A549 (cell line): ENCODE results near the gene CES4A. TPM values are rescaled to one million over a fixed set of nuclear protein-coding genes. Genes with fewer than 3 reads are reported as not detected.

Experiments used
- ATAC-seq, 2 experiments: fragments of 200-7000 bp in 1 of 2; fragments of >200 bp in 1 of 2; cut with Nextera tagmentation in 1 of 2; cut with Tn5 transposase in 1 of 2; 3 replicates each; pipeline versions ENCODE4 v1.8.0 to v1.9.1; 2018 to 2020; ENCODE audit warnings: mild to moderate bottlenecking in 1 of 2, moderate library complexity in 1 of 2
- CTCF ChIA-PET: fragments of 300-600 bp; sonication (Branson Sonifier 250); formaldehyde crosslinking; extraction: SDS; loops from one replicate; lab custom pipeline; 2021; ENCODE audit warnings: antibody characterized with exemption, inconsistent platforms; lab: Yijun Ruan, JAX
- POLR2A ChIA-PET: fragments of 350-600 bp; formaldehyde crosslinking; extraction: SDS; loops from one replicate; lab custom pipeline; 2021; ENCODE audit warnings: antibody characterized with exemption, inconsistent platforms; lab: Yijun Ruan, JAX
- DNase-seq, 2 experiments: peaks; one replicate each; pipeline versions ENCODE4 v3.0.0 to v3.0.0-alpha.2; 2011 to 2016; ENCODE audit warnings: low read depth in 1 of 2, low spot score in 1 of 2
- FAIRE-seq: peaks from 2 replicates; lab custom pipeline; 2011; peaks lifted over from hg19 to GRCh38; lab: Jason Lieb, UNC
- H3K27ac ChIP-seq, 2 experiments: fragments of >200 bp; sonication (Bioruptor Twin); formaldehyde crosslinking; 3 replicates each; pipeline ENCODE4 v1.5.1; 2016 to 2017
- H3K4me1 ChIP-seq: fragments of >200 bp; sonication (Bioruptor Twin); formaldehyde crosslinking; 3 replicates; pipeline ENCODE4 v1.6.1; 2016
- H3K4me2 ChIP-seq: fragments of >200 bp; sonication (Bioruptor Twin); formaldehyde crosslinking; 3 replicates; pipeline ENCODE4 v1.6.1; 2016
- H3K4me3 ChIP-seq: fragments of >200 bp; sonication (Bioruptor Twin); formaldehyde crosslinking; 3 replicates; pipeline ENCODE4 v1.5.1; 2016
- H3K9me3 ChIP-seq: fragments of >200 bp; sonication (Bioruptor Twin); formaldehyde crosslinking; 3 replicates; pipeline ENCODE4 v1.6.1; 2016
- BHLHE40 ChIP-seq: IDR thresholded peaks from 2 replicates; pipeline ENCODE4 v1.6.1; 2012; ENCODE audit warnings: low read depth, low read length, inconsistent platforms
- CHD4 ChIP-seq: fragments of 200-600 bp; sonication (generic); IDR thresholded peaks from 2 replicates; pipeline ENCODE4 v1.6.1; 2016; ENCODE audit warnings: antibody characterized with exemption, mild to moderate bottlenecking, borderline replicate concordance
- HDAC2 ChIP-seq: fragments of 200-600 bp; sonication (generic); IDR thresholded peaks from 2 replicates; pipeline ENCODE4 v1.6.1; 2016
- HOXB5 ChIP-seq: fragments of 250-450 bp; sonication (Bioruptor Pico); IDR thresholded peaks from 2 replicates; pipeline ENCODE4 v1.5.0; 2020; ENCODE audit warnings: mild to moderate bottlenecking, moderate library complexity
- JUN ChIP-seq, 2 experiments: fragments of >200 bp; sonication (Bioruptor Twin); formaldehyde crosslinking; IDR thresholded peaks; 2 replicates in 1 of 2; 3 replicates in 1 of 2; pipeline ENCODE4 v1.6.1; 2016 to 2017
- JUNB ChIP-seq: fragments of >200 bp; sonication (Bioruptor Twin); formaldehyde crosslinking; IDR thresholded peaks from 2 replicates; pipeline ENCODE4 v1.6.1; 2016
- KDM5A ChIP-seq: fragments of 200-600 bp; sonication (generic); IDR thresholded peaks from 2 replicates; pipeline ENCODE4 v1.6.1; 2016; ENCODE audit warnings: antibody characterized with exemption, mild to moderate bottlenecking
- MAFK ChIP-seq: fragments of 450-650 bp; IDR thresholded peaks from 2 replicates; pipeline ENCODE4 v1.6.1; 2014; ENCODE audit not compliant: partially characterized antibody
- MAZ ChIP-seq: fragments of 150-350 bp; IDR thresholded peaks from 2 replicates; pipeline ENCODE4 v1.6.1; 2014; ENCODE audit warnings: antibody characterized with exemption, low read depth, low read length, borderline replicate concordance
- NPAS2 ChIP-seq: fragments of 250-450 bp; sonication (Bioruptor Pico); IDR thresholded peaks from 2 replicates; pipeline ENCODE4 v1.8.0; 2022; ENCODE audit warnings: mild to moderate bottlenecking, moderate library complexity, borderline replicate concordance
- RAD21 ChIP-seq, 2 experiments: fragments of >200 bp in 1 of 2; sonication (Bioruptor Twin) in 1 of 2; formaldehyde crosslinking in 1 of 2; IDR thresholded peaks in 1 of 2; conservative IDR thresholded peaks in 1 of 2; 2 replicates in 1 of 2; 3 replicates in 1 of 2; pipeline ENCODE4 v1.6.1; 2012 to 2018; ENCODE audit warnings: inconsistent platforms in 1 of 2
- SREBF2 ChIP-seq: fragments of 450-650 bp; IDR thresholded peaks from 2 replicates; pipeline ENCODE4 v1.6.1; 2014; ENCODE audit warnings: mild to moderate bottlenecking, moderate library complexity
- TFCP2L1 ChIP-seq: fragments of 250-450 bp; sonication (Bioruptor Pico); IDR thresholded peaks from 2 replicates; pipeline ENCODE4 v1.5.0; 2021; ENCODE audit warnings: mild to moderate bottlenecking
- ZFP36 ChIP-seq: fragments of 450-650 bp; IDR thresholded peaks from 2 replicates; pipeline ENCODE4 v1.6.1; 2014; ENCODE audit warnings: borderline replicate concordance; ENCODE audit not compliant: partially characterized antibody
- ZNF302 ChIP-seq: fragments of 250-450 bp; sonication (Bioruptor Pico); IDR thresholded peaks from 2 replicates; pipeline ENCODE4 v1.9.0; 2021; ENCODE audit warnings: inconsistent platforms, mild to moderate bottlenecking, moderate library complexity
- WGBS: methylation state at CpG from one replicate; pipeline ENCODE4 v1.1.6; 2017; ENCODE audit errors: missing lambda C conversion rate; 5-methylcytosine and 5-hydroxymethylcytosine counted together
- polyA plus RNA-seq, 4 experiments: library from polyadenylated mRNA; depleted of rRNA in 3 of 4; stranded (reverse); fragments of >200 nt; fragmentation: RNase III in 1 of 4; extraction: RNeasy Plus Mini Kit Qiagen cat#74134 plus additional on column Dnase treatment in 1 of 4; gene quantifications; 2 replicates in 3 of 4; 3 replicates in 1 of 4; pipeline ENCODE4 v1.2.3, GENCODE V29; 2011 to 2017
- TF ChIP-seq, protein P1 (sequence below): fragments of >200 bp; sonication (Bioruptor Twin); formaldehyde crosslinking; IDR thresholded peaks from 3 replicates; pipeline ENCODE4 v1.6.1; 2016
- TF ChIP-seq, protein P2 (sequence below): fragments of >200 bp; sonication (Bioruptor Twin); formaldehyde crosslinking; IDR thresholded peaks from 3 replicates; pipeline ENCODE4 v1.5.1; 2016
- TF ChIP-seq, protein P3 (sequence below): IDR thresholded peaks from 2 replicates; pipeline ENCODE4 v1.6.1; 2012
- TF ChIP-seq, protein P4 (sequence below): fragments of 250-450 bp; sonication (Bioruptor Pico); IDR thresholded peaks from 2 replicates; pipeline ENCODE4 v1.5.0; 2021; ENCODE audit warnings: mild to moderate bottlenecking, moderate library complexity, borderline replicate concordance
- TF ChIP-seq, protein P5 (sequence below): IDR thresholded peaks from 2 replicates; pipeline ENCODE4 v1.6.1; 2012; ENCODE audit warnings: low read depth, borderline replicate concordance

CES4A gene
- polyA plus RNA-seq, 2 of the 4 experiments (the other 2 are of a cell fraction) = 2.8 to 3.5 TPM

DNA sequence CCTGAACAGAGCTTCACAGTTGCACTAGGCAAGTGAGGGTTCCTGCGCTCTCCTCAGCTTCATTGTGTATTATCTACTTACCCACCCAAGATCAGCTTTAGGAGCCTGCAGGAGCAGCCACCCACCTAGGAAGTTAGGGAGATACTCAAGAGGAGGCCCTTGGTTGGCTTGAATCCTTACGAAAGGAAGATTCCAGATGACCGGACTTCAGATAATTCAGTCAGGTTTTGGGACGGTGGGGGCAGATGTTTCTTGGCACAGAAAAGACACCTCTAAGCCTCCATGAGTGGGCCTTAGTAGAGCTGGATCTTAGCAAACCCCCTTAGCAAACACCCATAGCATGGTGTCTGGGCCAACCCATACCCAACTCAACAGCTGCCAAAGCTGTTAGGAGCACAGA lies 38.2 kb downstream of the CES4A start (continued):
- TF ChIP-seq, protein P1, sequence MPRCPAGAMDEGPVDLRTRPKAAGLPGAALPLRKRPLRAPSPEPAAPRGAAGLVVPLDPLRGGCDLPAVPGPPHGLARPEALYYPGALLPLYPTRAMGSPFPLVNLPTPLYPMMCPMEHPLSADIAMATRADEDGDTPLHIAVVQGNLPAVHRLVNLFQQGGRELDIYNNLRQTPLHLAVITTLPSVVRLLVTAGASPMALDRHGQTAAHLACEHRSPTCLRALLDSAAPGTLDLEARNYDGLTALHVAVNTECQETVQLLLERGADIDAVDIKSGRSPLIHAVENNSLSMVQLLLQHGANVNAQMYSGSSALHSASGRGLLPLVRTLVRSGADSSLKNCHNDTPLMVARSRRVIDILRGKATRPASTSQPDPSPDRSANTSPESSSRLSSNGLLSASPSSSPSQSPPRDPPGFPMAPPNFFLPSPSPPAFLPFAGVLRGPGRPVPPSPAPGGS = no peak
- no peak for TF ChIP-seq BHLHE40
- TF ChIP-seq, all 56 proteins: peak for 0

DNA sequence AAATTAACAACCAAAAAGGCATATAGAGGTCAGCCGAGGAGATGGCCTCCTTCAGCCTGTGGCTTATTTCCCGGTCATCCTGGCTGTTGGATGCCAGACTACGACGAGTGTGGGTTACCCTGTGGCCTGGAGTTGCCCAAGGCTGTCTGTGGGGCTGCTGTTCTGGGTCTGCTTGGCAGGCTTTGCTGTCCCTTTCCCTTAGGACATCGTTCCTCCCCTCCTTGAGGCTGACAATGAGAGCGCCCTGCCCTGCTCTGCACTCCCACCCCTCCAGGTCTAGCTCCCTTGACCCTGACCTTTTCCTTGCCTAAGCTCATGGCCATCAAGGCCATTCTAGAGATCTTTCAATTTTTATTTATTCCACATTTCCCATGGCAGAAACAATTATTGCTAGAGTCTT lies 38.7 kb downstream of the CES4A start:
- FAIRE-seq = no peak
- CTCF ChIA-PET = interaction anchor here (0.9 to 3.9 kb wide), 10 partner anchors 10 to 158 kb away, joined by 3 to 47 read pairs (median 4); no protein-coding TSS in a partner anchor
- H3K4me2 ChIP-seq = no peak overlapping the region
- TF ChIP-seq JUN (IDR thresholded peaks at IDR 0.05) = no peak
- TF ChIP-seq, all 56 proteins: peak for 0
- POLR2A ChIA-PET = interaction anchor here (2.1 kb wide), 1 partner anchor 9 kb away, joined by 6 read pairs; no protein-coding TSS in a partner anchor
- WGBS = 93% methylated on average over 6 of the region's 6 CpGs
- no peak overlapping the region for H3K4me3 ChIP-seq
- no peaks in the 10 kb centered on the region for H3K9me3 ChIP-seq
- ATAC-seq = no peak
- DNase-seq = no peak
- no peak overlapping the region for H3K27ac ChIP-seq
- H3K4me1 ChIP-seq = peaks cover 16% of the 10 kb centered on the region

DNA sequence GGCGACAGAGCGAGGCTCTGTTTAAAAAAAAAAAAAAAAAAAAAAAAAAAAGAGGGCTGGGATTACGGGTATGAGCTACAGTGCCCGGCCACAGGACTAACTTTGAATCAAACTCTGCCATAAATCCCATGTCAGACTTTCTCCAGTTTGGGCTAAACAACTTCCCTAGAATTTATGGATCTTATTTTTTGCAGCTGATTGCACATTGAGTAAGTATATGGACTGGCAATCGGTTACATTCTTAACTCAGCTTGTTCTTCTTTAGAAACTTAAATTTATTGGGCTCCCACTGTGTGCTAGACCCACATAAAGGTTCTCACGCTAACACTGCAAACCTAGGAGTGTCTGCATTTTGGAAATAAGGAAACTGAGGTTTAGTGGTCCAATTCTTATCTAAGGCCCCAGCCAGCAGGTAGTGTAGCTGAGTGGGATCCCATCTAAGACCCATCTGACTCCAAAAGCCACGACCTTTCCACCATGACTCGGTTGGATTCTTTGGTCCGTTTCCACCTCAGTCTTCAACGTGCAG lies 39.8 kb downstream of the CES4A start:
- peak overlapping the region; percentile 78 for H3K4me2 ChIP-seq
- no peaks in the 10 kb centered on the region for H3K9me3 ChIP-seq
- FAIRE-seq (no peak), DNase-seq (no peak), ATAC-seq (no peak)
- POLR2A ChIA-PET = interaction anchor here (0.6 to 2.1 kb wide), 5 partner anchors 10 to 155 kb away, joined by 3 to 10 read pairs (median 4); no protein-coding TSS in a partner anchor
- TF ChIP-seq RAD21 (conservative IDR thresholded peaks at IDR 0.05 in 1 of 2, IDR thresholded peaks at IDR 0.05 in 1 of 2) (no peak), HDAC2 (no peak), ZFP36 (no peak), ZNF302 (CRISPR knock-in tag) (no peak), HOXB5 (CRISPR knock-in tag) (no peak), MAFK (no peak), CHD4 (no peak), KDM5A (no peak), NPAS2 (CRISPR knock-in tag) (no peak), JUNB (no peak), TFCP2L1 (no peak), SREBF2 (no peak), MAZ (no peak)
- TF ChIP-seq, protein P2, sequence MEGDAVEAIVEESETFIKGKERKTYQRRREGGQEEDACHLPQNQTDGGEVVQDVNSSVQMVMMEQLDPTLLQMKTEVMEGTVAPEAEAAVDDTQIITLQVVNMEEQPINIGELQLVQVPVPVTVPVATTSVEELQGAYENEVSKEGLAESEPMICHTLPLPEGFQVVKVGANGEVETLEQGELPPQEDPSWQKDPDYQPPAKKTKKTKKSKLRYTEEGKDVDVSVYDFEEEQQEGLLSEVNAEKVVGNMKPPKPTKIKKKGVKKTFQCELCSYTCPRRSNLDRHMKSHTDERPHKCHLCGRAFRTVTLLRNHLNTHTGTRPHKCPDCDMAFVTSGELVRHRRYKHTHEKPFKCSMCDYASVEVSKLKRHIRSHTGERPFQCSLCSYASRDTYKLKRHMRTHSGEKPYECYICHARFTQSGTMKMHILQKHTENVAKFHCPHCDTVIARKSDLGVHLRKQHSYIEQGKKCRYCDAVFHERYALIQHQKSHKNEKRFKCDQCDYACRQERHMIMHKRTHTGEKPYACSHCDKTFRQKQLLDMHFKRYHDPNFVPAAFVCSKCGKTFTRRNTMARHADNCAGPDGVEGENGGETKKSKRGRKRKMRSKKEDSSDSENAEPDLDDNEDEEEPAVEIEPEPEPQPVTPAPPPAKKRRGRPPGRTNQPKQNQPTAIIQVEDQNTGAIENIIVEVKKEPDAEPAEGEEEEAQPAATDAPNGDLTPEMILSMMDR = no peak
- TF ChIP-seq, protein P3, sequence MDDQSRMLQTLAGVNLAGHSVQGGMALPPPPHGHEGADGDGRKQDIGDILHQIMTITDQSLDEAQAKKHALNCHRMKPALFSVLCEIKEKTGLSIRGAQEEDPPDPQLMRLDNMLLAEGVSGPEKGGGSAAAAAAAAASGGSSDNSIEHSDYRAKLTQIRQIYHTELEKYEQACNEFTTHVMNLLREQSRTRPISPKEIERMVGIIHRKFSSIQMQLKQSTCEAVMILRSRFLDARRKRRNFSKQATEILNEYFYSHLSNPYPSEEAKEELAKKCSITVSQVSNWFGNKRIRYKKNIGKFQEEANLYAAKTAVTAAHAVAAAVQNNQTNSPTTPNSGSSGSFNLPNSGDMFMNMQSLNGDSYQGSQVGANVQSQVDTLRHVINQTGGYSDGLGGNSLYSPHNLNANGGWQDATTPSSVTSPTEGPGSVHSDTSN = no peak
- TF ChIP-seq, protein P4, sequence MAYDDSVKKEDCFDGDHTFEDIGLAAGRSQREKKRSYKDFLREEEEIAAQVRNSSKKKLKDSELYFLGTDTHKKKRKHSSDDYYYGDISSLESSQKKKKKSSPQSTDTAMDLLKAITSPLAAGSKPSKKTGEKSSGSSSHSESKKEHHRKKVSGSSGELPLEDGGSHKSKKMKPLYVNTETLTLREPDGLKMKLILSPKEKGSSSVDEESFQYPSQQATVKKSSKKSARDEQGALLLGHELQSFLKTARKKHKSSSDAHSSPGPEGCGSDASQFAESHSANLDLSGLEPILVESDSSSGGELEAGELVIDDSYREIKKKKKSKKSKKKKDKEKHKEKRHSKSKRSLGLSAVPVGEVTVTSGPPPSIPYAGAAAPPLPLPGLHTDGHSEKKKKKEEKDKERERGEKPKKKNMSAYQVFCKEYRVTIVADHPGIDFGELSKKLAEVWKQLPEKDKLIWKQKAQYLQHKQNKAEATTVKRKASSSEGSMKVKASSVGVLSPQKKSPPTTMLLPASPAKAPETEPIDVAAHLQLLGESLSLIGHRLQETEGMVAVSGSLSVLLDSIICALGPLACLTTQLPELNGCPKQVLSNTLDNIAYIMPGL (CRISPR knock-in tag) = no peak
- TF ChIP-seq, protein P5, sequence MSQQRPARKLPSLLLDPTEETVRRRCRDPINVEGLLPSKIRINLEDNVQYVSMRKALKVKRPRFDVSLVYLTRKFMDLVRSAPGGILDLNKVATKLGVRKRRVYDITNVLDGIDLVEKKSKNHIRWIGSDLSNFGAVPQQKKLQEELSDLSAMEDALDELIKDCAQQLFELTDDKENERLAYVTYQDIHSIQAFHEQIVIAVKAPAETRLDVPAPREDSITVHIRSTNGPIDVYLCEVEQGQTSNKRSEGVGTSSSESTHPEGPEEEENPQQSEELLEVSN = no peak
- CTCF ChIA-PET = interaction anchor here (0.9 to 3.9 kb wide), 9 partner anchors 11 to 134 kb away, joined by 3 to 47 read pairs (median 4); partner anchors contain the start of gene CES3
- H3K4me1 ChIP-seq = peaks cover 12% of the 10 kb centered on the region
- 49% methylated on average over 10 of the region's 10 CpGs for WGBS
- peak overlapping the region; percentile 95 for H3K4me3 ChIP-seq
- H3K27ac ChIP-seq = peak overlapping the region; percentile 72 to 93
